Heart right ventricle (tissue), 16 donors: ENCODE measurements around the gene ACOD1. TPM values are rescaled to one million over a fixed set of nuclear protein-coding genes. Genes with fewer than 3 reads are reported as not detected.
"Not testable (repeated sequence)": the region's sequence is repeated elsewhere in the genome, so short reads cannot be mapped to it uniquely, and the experiment has no call there.

Experiments used
- ATAC-seq, 8 donors: fragments of 200-7000 bp; cut with Tn5 transposase; one replicate each; pipeline ENCODE4 v1.9.1; 2020; ENCODE audit warnings: mild to moderate bottlenecking in 8 of 8, moderate library complexity in 8 of 8, moderate number of reproducible peaks in 1 of 8
- DNase-seq, 2 donors: peaks; one replicate each; pipeline ENCODE4 v3.0.0-alpha.2; 2020
- H3K27ac ChIP-seq, 10 donors: fragments of 200-600 bp; sonication (generic) in 2 of 10; one replicate each; pipeline versions ENCODE4 v1.5.0 to v1.8.0; 2020 to 2022; ENCODE audit warnings: mild to moderate bottlenecking in 3 of 10
- H3K27me3 ChIP-seq, 7 donors: fragments of 200-600 bp; one replicate each; pipeline ENCODE4 v1.8.0; 2021 to 2022; ENCODE audit warnings: mild to moderate bottlenecking in 2 of 7
- H3K36me3 ChIP-seq, 9 donors: fragments of 200-600 bp; sonication (generic) in 1 of 9; one replicate each; pipeline versions ENCODE4 v1.5.0 to v1.8.0; 2020 to 2022; ENCODE audit warnings: mild to moderate bottlenecking in 2 of 9
- H3K4me1 ChIP-seq, 9 donors: fragments of 200-600 bp; sonication (generic) in 1 of 9; one replicate each; pipeline versions ENCODE4 v1.5.0 to v1.8.0; 2020 to 2022; ENCODE audit warnings: mild to moderate bottlenecking in 4 of 9
- H3K4me3 ChIP-seq, 10 donors: fragments of 200-600 bp; sonication (generic) in 2 of 10; one replicate each; pipeline versions ENCODE4 v1.5.0 to v1.8.0; 2020 to 2022; ENCODE audit warnings: mild to moderate bottlenecking in 7 of 10, moderate library complexity in 2 of 10
- H3K9me3 ChIP-seq, 11 donors: fragments of 200-600 bp in 10 of 11; sonication (generic) in 2 of 11; one replicate each; pipeline versions ENCODE4 v1.5.0 to v1.8.0; 2013 to 2022; ENCODE audit warnings: mild to moderate bottlenecking in 2 of 11, control low read depth in 1 of 11, moderate library complexity in 1 of 11
- CTCF ChIP-seq, 9 donors: fragments of 200-600 bp; sonication (generic) in 2 of 9; IDR thresholded peaks; one replicate each; pipeline versions ENCODE4 v1.5.0 to v1.8.0; 2021 to 2022; ENCODE audit warnings: antibody characterized with exemption in 9 of 9, mild to moderate bottlenecking in 5 of 9, moderate library complexity in 1 of 9
- WGBS, 2 donors: extraction: QIAGEN DNeasy Blood & Tissue Kit; methylation state at CpG; one replicate each; pipeline ENCODE4 v1.1.7; 2013; ENCODE audit warnings: inconsistent platforms in 1 of 2; 5-methylcytosine and 5-hydroxymethylcytosine counted together
- intact Hi-C, 10 donors: fragments of 100-400 bp; cut with DNase I; formaldehyde crosslinking; loops; one replicate each; pipeline versions ENCODE4 v1.11.1 to v1.14.2; 2022
- polyA plus RNA-seq, 2 donors: library from polyadenylated mRNA; stranded (reverse); fragments of 200-250 nt; gene quantifications; one replicate each; pipeline ENCODE4 v1.2.3, GENCODE V29; 2013
- total RNA-seq, 10 donors: library from RNA; stranded (reverse); fragmentation: NEBNext Ultra II Directional in 3 of 10; extraction: Animal tissue kit (Norgen Biotek cat#: 25700) in 3 of 10; gene quantifications; one replicate each; pipeline versions ENCODE4 v1.2.1 to v1.2.4, GENCODE V29; 2021 to 2023
- donor health status: Arrhythmogenic right ventricular cardiomyopathy.
- donor health status: ischemic (EF 13 %, LVEDD 7.1; RV severe dilation, severe dysfunction).
- donor health status: healthy with polysubstance abuse.
- donor health status: DM: no; HTN: yes; CAD: no.
- donor health status: DM: no; HTN: no; CAD: no.
- donor health status: ischemic (EF 25% LVEDD 6.9; RV normal size, moderate dysfunction).
- donor health status: ischemic (EF 25% LVEDD 5.7; RV mildly dilated, moderate dysfunction).
- donor health status: healthy.
- donor health status: DM: yes; HTN: yes; CAD: no.
- donor health status: Ischemic cardiomyopathy.
- donor health status: ischemic (EF 35%, LVEDD 5.7; RV mildly dilated, moderate dysfunction).
- donor health status: nonischemic (EF 11% LVEDD 7.7; RV severe dilation, severe dysfunction).
- donor health status: DM: yes; HTN: yes; CAD: no.
- donor health status: PGD.
- donor health status: ischemic (EF 29% LVEDD 5.4; RV normal size, mild dysfunction).
- donor health status: nonischemic (EF 23%, LVEDD 6.1; RV moderate dilation, normal function).

ACOD1 gene
- total and polyA plus RNA-seq, 12 donors: 0.51 TPM; not detected in 11

GRCh38 chr13:76913898-76914297, 34.4 kb upstream of the ACOD1 start:
- Histone ChIP-seq H3K9me3 (no peaks in the 10 kb centered on the region), H3K4me1 (no peaks in the 10 kb centered on the region), H3K4me3 (no peak overlapping the region), H3K27ac (no peak overlapping the region), H3K36me3 (no peaks in the 10 kb centered on the region), H3K27me3 (no peaks in the 10 kb centered on the region)
- intact Hi-C loops: no loop called here
- no peak for DNase-seq
- no peak for ATAC-seq
- no peak for TF ChIP-seq CTCF (IDR thresholded peaks at IDR 0.05)
- WGBS, 2 donors: 77 to 78% methylated on average over 4 of the region's 4 CpGs

GRCh38 chr13:76917095-76917494, 31.2 kb upstream of the ACOD1 start:
- intact Hi-C loops: no loop called here
- Histone ChIP-seq H3K4me1 (no peaks in the 10 kb centered on the region), H3K27me3 (no peaks in the 10 kb centered on the region), H3K9me3 (no peaks in the 10 kb centered on the region), H3K4me3 (no peak overlapping the region), H3K27ac (no peak overlapping the region), H3K36me3 (no peaks in the 10 kb centered on the region)
- 74 to 78% methylated on average over 1 of the region's 1 CpG for WGBS, 2 donors
- DNase-seq (no peak), ATAC-seq (no peak)
- no peak for TF ChIP-seq CTCF (IDR thresholded peaks at IDR 0.05)

- H3K4me3 ChIP-seq, H3K27ac ChIP-seq, H3K36me3 ChIP-seq, intact Hi-C loops, H3K9me3 ChIP-seq, H3K4me1 ChIP-seq, DNase-seq, H3K27me3 ChIP-seq: not testable (repeated sequence)
- WGBS, 2 donors: 74 to 75% methylated on average over 12 of the region's 12 CpGs
- peak in 2 of 8 donors; percentile 12 to 58 for ATAC-seq
Observed at GRCh38 chr13:76917755-76918481, 30.4 kb upstream of the ACOD1 start.

- Histone ChIP-seq H3K4me1 (no peaks in the 10 kb centered on the region), H3K27me3 (no peaks in the 10 kb centered on the region), H3K4me3 (no peak overlapping the region), H3K9me3 (no peaks in the 10 kb centered on the region), H3K27ac (no peak overlapping the region), H3K36me3 (no peaks in the 10 kb centered on the region)
- DNase-seq (no peak), ATAC-seq (no peak)
- WGBS, 2 donors: 94 to 98% methylated on average over 1 of the region's 1 CpG
- no peak for TF ChIP-seq CTCF (IDR thresholded peaks at IDR 0.05)
- intact Hi-C loops: no loop called here
Observed at GRCh38 chr13:76921516-76921915, 26.8 kb upstream of the ACOD1 start.

- no peak for DNase-seq
- Histone ChIP-seq H3K27ac (no peak overlapping the region), H3K27me3 (no peaks in the 10 kb centered on the region), H3K4me1 (no peaks in the 10 kb centered on the region), H3K4me3 (no peak overlapping the region), H3K9me3 (no peaks in the 10 kb centered on the region), H3K36me3 (no peaks in the 10 kb centered on the region)
- 81 to 83% methylated on average over 1 of the region's 1 CpG for WGBS, 2 donors
- intact Hi-C loops: no loop called here
- no peak for TF ChIP-seq CTCF (IDR thresholded peaks at IDR 0.05)
- ATAC-seq: no peak
Observed at GRCh38 chr13:76925115-76925514, 23.2 kb upstream of the ACOD1 start.
